HG03565 (cell line): ENCODE measurements around the gene DLGAP1.
"Not testable (repeated sequence)": the region's sequence is repeated elsewhere in the genome, so short reads cannot be mapped to it uniquely, and the experiment has no call there.

ENCODE experiments used
- ATAC-seq: cut with Tn5 transposase; IDR thresholded peaks from one replicate; pipeline ENCODE4 v1.9.1; 2021; ENCODE audit warnings: mild to moderate bottlenecking, moderate library complexity; ENCODE audit not compliant: unreplicated experiment

The DLGAP1 gene

GRCh38 chr18:4455113-4455811 is at the start of gene DLGAP1:
Gene DLGAP1, minus strand, starts transcription at chr18:4455307.
- ATAC-seq = no peak

- ATAC-seq = not testable (repeated sequence)
These were observed 39.7 kb upstream of the DLGAP1 start for GRCh38 chr18:4494703-4495284.

GRCh38 chr18:4468511-4468910 is 13.4 kb upstream of the DLGAP1 start:
- no peak for ATAC-seq

GRCh38 chr18:4454537-4455112 is 482 bp downstream of the DLGAP1 start:
- no peak for ATAC-seq

GRCh38 chr18:4453874-4454536 is 1.1 kb downstream of the DLGAP1 start:
- ATAC-seq = no peak

GRCh38 chr18:4453567-4453873 is 1.6 kb downstream of the DLGAP1 start:
- no peak for ATAC-seq

GRCh38 chr18:4450065-4450658 is 4.9 kb downstream of the DLGAP1 start:
- no peak for ATAC-seq

- no peak for ATAC-seq
These were observed 9.2 kb downstream of the DLGAP1 start for GRCh38 chr18:4445902-4446301.

GRCh38 chr18:4444306-4444705 is 10.8 kb downstream of the DLGAP1 start:
- ATAC-seq = no peak

GRCh38 chr18:4441098-4441497 is 14.0 kb downstream of the DLGAP1 start:
- no peak for ATAC-seq

- ATAC-seq = no peak
These were observed 16.2 kb downstream of the DLGAP1 start for GRCh38 chr18:4438938-4439337.

GRCh38 chr18:4433717-4434116 is 21.4 kb downstream of the DLGAP1 start:
- no peak for ATAC-seq

- ATAC-seq = no peak
These were observed 24.3 kb downstream of the DLGAP1 start for GRCh38 chr18:4430836-4431235.

GRCh38 chr18:4417714-4418113 is 37.4 kb downstream of the DLGAP1 start:
- ATAC-seq = no peak

GRCh38 chr18:4416976-4417375 is 38.1 kb downstream of the DLGAP1 start:
- no peak for ATAC-seq

- ATAC-seq = no peak
These were observed 42.8 kb downstream of the DLGAP1 start for GRCh38 chr18:4412286-4412685.

- no peak for ATAC-seq
These were observed 48.3 kb downstream of the DLGAP1 start for GRCh38 chr18:4406856-4407255.

GRCh38 chr18:4405965-4406364 is 49.1 kb downstream of the DLGAP1 start:
- ATAC-seq = no peak

- no peak for ATAC-seq
These were observed 51.3 kb downstream of the DLGAP1 start for GRCh38 chr18:4403836-4404235.

- no peak for ATAC-seq
These were observed 54.2 kb downstream of the DLGAP1 start for GRCh38 chr18:4400911-4401310.

GRCh38 chr18:4399929-4400328 is 55.2 kb downstream of the DLGAP1 start:
- no peak for ATAC-seq

GRCh38 chr18:4394700-4395099 is 60.4 kb downstream of the DLGAP1 start:
- ATAC-seq = no peak
